Central memory CD8-positive, alpha-beta T cell (primary cell): ENCODE data around the gene SYPL1.

Experiments
- ATAC-seq: fragments of 150-1000 bp; cut with Tn5 transposase; replicated peaks from 2 replicates; pipeline ENCODE4 v1.10.0; 2022; ENCODE audit warnings: mild to moderate bottlenecking, moderate FRiP score, moderate number of reproducible peaks; ENCODE audit not compliant: poor library complexity, severe bottlenecking; ENCODE audit errors: extremely low read depth
- DNase-seq, 2 donors: peaks; one replicate each; pipeline ENCODE4 v3.0.0; 2021; ENCODE audit warnings: low spot score in 2 of 2
- H3K27ac Mint-ChIP-seq: one replicate; pipeline ENCODE4 v1.8.0; 2022; ENCODE audit warnings: low read depth, mild to moderate bottlenecking, moderate library complexity, mixed read lengths
- H3K27me3 Mint-ChIP-seq: one replicate; pipeline ENCODE4 v1.8.0; 2022; ENCODE audit warnings: mixed read lengths
- H3K36me3 Mint-ChIP-seq: one replicate; pipeline ENCODE4 v1.8.0; 2022; ENCODE audit warnings: mild to moderate bottlenecking, moderate library complexity, mixed read lengths; ENCODE audit not compliant: insufficient read depth
- H3K4me1 Mint-ChIP-seq: one replicate; pipeline ENCODE4 v1.8.0; 2022; ENCODE audit warnings: mixed read lengths
- H3K4me3 Mint-ChIP-seq: one replicate; pipeline ENCODE4 v1.8.0; 2022; ENCODE audit warnings: mild to moderate bottlenecking, moderate library complexity, mixed read lengths
- H3K9me3 Mint-ChIP-seq: one replicate; pipeline ENCODE4 v1.8.0; 2022; ENCODE audit warnings: mixed read lengths

The SYPL1 gene

DNA sequence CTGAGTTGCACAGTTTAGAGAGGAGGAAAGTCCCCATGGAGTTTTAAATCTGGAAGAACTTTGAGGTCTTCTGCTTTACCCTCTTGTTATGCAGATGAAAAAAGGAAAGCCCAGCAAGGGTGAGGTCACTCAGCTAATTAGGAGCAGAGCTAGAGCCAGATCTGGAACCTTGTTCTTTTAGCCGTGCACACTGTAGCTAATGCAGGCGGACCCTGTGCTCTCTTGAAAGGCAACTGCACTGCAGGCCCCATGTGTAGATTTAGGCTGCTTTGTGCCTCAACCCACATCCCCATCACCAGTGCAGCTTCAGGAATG, 63.4 kb downstream of the SYPL1 start:
- Mint-ChIP-seq H3K27me3 (peaks cover 11% of the 10 kb centered on the region), H3K4me1 (no peaks in the 10 kb centered on the region), H3K27ac (no peak overlapping the region), H3K36me3 (no peaks in the 10 kb centered on the region), H3K4me3 (no peak overlapping the region), H3K9me3 (no peaks in the 10 kb centered on the region)
- no peak for ATAC-seq
- DNase-seq: no peak

DNA sequence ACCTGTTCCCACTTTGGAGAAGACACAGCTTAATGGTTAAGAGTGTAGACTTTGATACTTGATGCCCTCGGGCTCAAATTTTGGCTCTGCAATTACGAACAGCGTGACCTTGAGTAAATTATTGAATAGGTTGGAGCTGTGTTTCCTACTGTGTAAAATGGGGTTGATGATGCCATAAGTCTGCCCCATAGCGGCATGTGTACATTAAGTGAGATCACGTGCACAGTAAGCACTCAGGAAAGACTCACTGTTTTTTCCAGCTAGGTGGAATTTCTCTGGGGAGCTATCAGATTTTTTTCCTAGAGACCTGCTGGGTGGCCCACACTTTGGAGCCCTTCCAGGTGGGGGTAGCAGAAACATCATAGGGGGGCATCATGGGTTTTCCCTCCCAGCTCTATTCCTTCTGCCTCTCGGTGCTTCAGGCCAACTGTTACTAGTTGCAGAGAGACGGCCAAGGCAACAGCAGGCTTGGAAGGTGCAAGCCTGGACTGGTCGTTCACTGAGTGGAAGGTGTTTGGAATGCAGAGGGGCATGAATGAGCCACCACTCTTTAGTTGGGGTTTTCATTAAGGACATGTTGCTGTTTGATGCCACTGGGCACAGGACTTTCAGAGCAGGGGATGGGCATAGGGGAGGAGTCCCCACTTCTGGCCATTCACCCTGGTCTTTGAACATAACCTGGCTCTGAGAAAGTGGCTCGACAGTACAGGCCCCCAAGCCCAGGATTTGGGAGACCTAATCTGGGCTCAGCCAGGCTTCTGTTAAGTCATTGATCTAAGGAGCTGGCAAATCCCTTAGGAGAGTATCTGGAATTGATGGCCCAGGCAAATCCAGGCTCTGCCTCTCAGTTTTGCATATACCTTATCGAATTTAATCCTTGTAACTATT, 64.0 kb downstream of the SYPL1 start:
- DNase-seq (no peak), ATAC-seq (no peak)
- no peak overlapping the region for H3K4me3 Mint-ChIP-seq
- peaks cover under 1% of the 10 kb centered on the region for H3K4me1 Mint-ChIP-seq
- no peaks in the 10 kb centered on the region for H3K36me3 Mint-ChIP-seq
- H3K9me3 Mint-ChIP-seq: no peaks in the 10 kb centered on the region
- peaks cover 11% of the 10 kb centered on the region for H3K27me3 Mint-ChIP-seq
- no peak overlapping the region for H3K27ac Mint-ChIP-seq

DNA sequence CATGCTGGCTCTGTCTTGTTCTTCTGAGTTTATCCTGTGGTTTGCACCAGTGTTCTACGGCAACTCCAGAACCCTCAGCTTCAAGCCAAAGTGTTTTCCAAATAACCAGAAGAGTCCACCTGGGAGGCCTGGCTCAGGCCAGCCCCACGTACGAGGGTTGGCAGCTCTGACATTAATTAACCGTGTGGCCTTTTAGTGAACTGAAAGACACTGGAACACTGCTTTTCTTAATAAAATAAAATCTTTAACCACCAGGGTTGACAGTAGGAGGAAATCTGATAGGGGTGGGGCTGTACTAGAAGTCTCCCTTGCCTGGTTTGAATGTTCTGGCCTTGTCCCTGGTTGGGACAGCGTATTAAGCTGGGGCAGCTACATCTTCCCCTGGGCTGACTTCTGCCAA, 64.9 kb downstream of the SYPL1 start:
- DNase-seq (no peak), ATAC-seq (no peak)
- no peak overlapping the region for H3K27ac Mint-ChIP-seq
- no peaks in the 10 kb centered on the region for H3K9me3 Mint-ChIP-seq
- H3K27me3 Mint-ChIP-seq: peaks cover 18% of the 10 kb centered on the region
- no peak overlapping the region for H3K4me3 Mint-ChIP-seq
- H3K4me1 Mint-ChIP-seq: peaks cover 9% of the 10 kb centered on the region
- H3K36me3 Mint-ChIP-seq: no peaks in the 10 kb centered on the region

DNA sequence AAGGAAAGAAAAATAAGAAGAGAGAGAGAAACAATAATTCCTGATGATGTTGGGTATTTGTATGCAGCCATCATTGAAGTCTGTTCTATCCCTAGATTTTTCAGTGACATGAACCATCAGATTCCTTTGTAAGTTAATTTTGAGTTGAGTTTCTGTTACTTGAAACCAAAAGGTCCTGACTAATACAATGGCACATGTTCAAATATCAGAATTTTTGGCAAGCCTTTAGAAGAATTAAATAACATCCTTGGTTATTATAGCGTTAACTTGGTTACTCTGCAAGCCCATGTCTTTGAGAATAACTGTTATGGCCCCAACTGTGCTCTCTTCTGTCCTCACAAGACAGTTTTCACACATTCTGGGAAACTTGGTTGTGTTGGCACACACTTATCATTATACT, 66.5 kb downstream of the SYPL1 start:
- no peak overlapping the region for H3K27ac Mint-ChIP-seq
- H3K27me3 Mint-ChIP-seq: peaks cover 21% of the 10 kb centered on the region
- peaks cover 19% of the 10 kb centered on the region for H3K4me1 Mint-ChIP-seq
- DNase-seq (no peak), ATAC-seq (no peak)
- H3K4me3 Mint-ChIP-seq: no peak overlapping the region
- no peaks in the 10 kb centered on the region for H3K9me3 Mint-ChIP-seq
- H3K36me3 Mint-ChIP-seq: no peaks in the 10 kb centered on the region

DNA sequence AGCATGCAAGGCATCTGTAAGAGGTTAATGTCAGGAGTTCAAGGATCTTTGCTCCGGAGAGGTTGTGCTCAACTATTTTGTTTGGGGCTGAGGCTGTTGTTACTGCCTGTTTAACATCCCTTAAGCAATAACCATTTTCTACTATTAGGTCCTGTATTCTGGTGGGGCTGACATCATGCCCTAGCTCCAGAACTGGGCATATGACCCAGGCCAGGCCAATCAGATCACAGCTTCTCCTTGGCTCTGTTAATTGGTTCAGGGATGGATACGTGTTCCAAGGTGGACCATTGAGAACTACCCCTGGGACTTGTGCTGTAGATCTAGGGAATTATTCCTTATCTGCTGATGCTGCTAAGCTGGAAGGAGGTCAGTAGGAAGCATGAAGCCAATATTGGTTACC, 67.0 kb downstream of the SYPL1 start:
- Mint-ChIP-seq H3K4me3 (no peak overlapping the region), H3K9me3 (no peaks in the 10 kb centered on the region), H3K36me3 (no peaks in the 10 kb centered on the region), H3K27me3 (peaks cover 21% of the 10 kb centered on the region), H3K27ac (no peak overlapping the region), H3K4me1 (peaks cover 23% of the 10 kb centered on the region)
- DNase-seq: no peak
- ATAC-seq: no peak

DNA sequence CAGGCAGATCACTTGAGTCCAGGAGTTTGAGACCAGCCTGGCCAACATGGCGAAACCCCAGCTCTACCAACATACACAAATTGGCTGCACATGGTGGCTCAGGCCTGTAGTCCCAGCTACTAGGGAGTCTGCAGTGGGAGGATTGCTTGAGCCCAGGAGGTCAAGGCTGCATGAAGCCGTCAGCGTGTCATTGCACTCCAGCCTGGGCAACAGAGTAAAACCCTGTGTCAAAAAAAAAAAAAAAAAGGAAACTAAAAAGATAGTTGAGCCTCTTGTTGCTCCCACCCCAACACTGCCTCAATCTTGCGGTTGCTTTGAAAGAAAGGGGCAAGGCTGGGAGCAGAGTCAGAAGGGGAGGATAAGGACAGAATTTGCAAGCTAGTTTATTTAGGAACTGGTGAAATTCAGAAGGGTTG, 69.9 kb downstream of the SYPL1 start:
- H3K27me3 Mint-ChIP-seq: peaks cover 21% of the 10 kb centered on the region
- H3K9me3 Mint-ChIP-seq: no peaks in the 10 kb centered on the region
- H3K4me3 Mint-ChIP-seq: no peak overlapping the region
- H3K36me3 Mint-ChIP-seq: no peaks in the 10 kb centered on the region
- no peak for ATAC-seq
- peaks cover 23% of the 10 kb centered on the region for H3K4me1 Mint-ChIP-seq
- DNase-seq: no peak
- H3K27ac Mint-ChIP-seq: no peak overlapping the region

DNA sequence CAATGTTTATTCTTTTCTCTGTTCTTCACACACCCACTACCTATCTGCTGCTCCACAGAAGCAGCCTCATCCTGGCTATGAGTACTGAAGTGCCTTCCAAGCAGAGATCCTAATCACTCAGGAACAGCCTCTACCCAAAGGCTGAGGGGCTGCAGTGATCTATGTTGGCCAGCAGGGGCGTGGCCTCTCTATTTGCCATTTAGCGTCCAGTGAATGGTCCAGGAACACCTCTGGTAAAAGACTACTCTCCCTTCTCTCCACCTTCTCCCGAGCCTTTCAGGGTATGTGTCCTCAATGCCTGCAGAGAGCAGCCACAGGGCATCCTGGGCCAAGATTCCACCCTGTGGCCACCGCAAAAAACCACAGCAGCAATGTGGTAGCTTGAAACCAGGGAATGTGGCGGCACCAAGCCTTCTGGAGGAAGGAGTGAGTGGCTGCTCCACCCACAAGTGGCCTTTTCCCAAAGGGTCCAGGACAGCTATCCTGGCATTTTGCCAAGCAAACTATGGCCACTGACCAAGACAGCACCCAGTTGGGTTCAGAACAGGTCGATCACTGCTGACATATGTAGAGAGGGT, 70.9 kb downstream of the SYPL1 start:
- no peak for ATAC-seq
- Mint-ChIP-seq H3K4me1 (peaks cover 23% of the 10 kb centered on the region), H3K9me3 (no peaks in the 10 kb centered on the region), H3K4me3 (no peak overlapping the region), H3K27me3 (peaks cover 18% of the 10 kb centered on the region), H3K36me3 (no peaks in the 10 kb centered on the region), H3K27ac (no peak overlapping the region)
- DNase-seq: no peak
